Measurements from ENCODE around the gene INTS1. TPM values are rescaled to one million over a fixed set of nuclear protein-coding genes. Genes with fewer than 3 reads are reported as not detected.

Gene INTS1
- total RNA-seq, 2 experiments from 2014 or later, result 91.0 to 91.5 TPM

DNA sequence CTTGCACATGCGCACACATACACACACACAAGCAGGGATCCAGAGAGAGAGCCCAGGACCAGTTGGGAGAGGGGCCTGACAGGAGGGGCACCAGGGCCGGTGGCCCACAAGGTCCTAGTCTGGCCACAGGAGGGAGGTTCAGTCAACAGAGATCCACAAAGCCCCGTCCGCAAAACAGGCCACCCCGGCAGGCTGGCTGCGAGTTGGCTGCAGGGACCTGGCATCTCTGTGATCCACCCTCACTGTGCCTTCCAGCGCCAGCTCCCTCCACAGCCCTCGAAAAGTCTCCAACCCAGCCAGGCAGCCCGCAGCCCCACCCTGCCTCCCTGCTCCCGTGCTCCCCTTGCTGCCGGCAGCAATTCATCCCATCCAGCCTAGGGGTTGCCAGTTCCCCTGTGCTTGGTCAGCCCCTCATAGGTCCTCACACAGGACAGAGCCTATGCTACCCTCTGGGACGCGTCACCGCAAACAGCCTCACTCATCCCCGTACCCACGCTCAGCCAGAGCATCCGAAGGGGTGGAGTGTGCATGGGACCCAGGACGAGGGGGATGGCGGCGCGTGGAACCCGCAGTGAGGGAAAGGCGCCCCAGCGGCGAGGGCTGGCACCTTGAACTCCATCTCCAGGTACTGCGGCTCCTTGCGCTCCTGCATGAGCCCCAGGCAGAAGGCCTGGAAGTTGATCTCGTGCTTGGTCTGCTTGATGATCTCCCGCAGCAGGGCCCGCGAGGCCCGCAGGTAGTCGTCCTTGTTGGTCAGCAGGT is 7.5 kb downstream of the INTS1 start:
- ATAC-seq (ENCODE audit: poor library complexity), result no peak

DNA sequence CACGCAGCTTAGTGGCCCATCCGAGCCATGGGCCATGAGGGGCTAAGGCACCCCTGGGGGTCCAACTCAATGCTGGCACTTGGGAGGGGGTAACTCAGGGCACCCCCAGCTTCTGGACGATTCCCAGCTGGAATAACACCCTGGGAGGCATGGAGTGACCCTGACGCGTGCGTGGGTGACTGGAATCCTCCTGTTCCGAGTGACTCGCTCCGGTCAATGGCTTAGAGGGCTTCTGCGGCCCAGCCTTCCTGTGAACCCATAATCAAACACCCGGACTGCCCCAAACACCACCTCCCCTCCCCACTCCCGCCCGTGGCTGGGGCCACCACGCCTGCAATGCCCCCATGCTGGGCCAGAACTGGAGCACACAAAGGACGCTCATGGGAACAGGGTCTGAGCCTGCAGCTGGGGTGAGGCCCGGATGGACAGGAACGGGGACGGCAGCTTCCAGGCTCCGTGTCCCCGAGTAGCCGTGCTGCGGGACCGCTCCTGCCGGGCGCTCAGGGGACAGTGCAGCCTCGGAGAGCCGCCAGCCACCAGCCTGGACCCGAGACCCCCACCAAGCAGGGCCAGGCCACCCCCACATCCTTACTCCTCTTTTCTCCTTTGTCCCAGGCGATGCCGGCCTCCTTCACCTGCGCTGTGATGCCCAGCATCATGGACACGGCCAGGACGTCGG is 8.5 kb downstream of the INTS1 start:
- Histone ChIP-seq H3K4me1 (ENCODE audit: insufficient read depth, low read length) (peaks cover 4% of the 10 kb centered on the region), H3K27me3 (ENCODE audit: control insufficient read depth in 1 of 2, insufficient read depth in 2 of 2, low read length in 2 of 2) (no peaks in the 10 kb centered on the region), H3K27ac (ENCODE audit: low read depth in 1 of 2, low read length in 2 of 2) (no peak overlapping the region), H3K36me3 (ENCODE audit: insufficient read depth, low read length) (peaks cover 71% of the 10 kb centered on the region), H3K4me3 (ENCODE audit: low read length) (no peak overlapping the region), H3K9me3 (ENCODE audit: control insufficient read depth in 1 of 2, insufficient read depth in 1 of 2, low read length in 2 of 2) (peaks cover 0 to 3% of the 10 kb centered on the region in 2 experiments)
- intact Hi-C loops (cut with DNase I, micrococcal nuclease), result no loop called here
- Mint-ChIP-seq H3K27ac (no peak overlapping the region), H3K36me3 (ENCODE audit: low read depth) (peaks cover 58% of the 10 kb centered on the region), H3K27me3 (no peaks in the 10 kb centered on the region), H3K9me3 (no peaks in the 10 kb centered on the region), H3K4me1 (ENCODE audit: low read depth) (no peaks in the 10 kb centered on the region), H3K4me3 (no peak overlapping the region)
- TF ChIP-seq, protein P1, sequence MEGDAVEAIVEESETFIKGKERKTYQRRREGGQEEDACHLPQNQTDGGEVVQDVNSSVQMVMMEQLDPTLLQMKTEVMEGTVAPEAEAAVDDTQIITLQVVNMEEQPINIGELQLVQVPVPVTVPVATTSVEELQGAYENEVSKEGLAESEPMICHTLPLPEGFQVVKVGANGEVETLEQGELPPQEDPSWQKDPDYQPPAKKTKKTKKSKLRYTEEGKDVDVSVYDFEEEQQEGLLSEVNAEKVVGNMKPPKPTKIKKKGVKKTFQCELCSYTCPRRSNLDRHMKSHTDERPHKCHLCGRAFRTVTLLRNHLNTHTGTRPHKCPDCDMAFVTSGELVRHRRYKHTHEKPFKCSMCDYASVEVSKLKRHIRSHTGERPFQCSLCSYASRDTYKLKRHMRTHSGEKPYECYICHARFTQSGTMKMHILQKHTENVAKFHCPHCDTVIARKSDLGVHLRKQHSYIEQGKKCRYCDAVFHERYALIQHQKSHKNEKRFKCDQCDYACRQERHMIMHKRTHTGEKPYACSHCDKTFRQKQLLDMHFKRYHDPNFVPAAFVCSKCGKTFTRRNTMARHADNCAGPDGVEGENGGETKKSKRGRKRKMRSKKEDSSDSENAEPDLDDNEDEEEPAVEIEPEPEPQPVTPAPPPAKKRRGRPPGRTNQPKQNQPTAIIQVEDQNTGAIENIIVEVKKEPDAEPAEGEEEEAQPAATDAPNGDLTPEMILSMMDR (IDR thresholded peaks at IDR 0.05), result no peak
- ChIA-PET CTCF (no interaction called here), POLR2A (no interaction called here)
- ATAC-seq (ENCODE audit: poor library complexity) (no peak), DNase-seq (no peak)

More for the DNA sequence above, 7.5 kb downstream of the INTS1 start:
- peaks cover 73% of the 10 kb centered on the region for H3K36me3 ChIP-seq (ENCODE audit: insufficient read depth, low read length)
- ChIA-PET CTCF (no interaction called here), POLR2A (no interaction called here)
- H3K27me3 ChIP-seq (ENCODE audit: control insufficient read depth in 1 of 2, insufficient read depth in 2 of 2, low read length in 2 of 2), result no peaks in the 10 kb centered on the region
- H3K4me1 ChIP-seq (ENCODE audit: insufficient read depth, low read length), result peaks cover 7% of the 10 kb centered on the region
- intact Hi-C loops (cut with DNase I, micrococcal nuclease), result no loop called here
- peaks cover 0 to 3% of the 10 kb centered on the region in 2 experiments for H3K9me3 ChIP-seq (ENCODE audit: control insufficient read depth in 1 of 2, insufficient read depth in 1 of 2, low read length in 2 of 2)
- Mint-ChIP-seq H3K9me3 (no peaks in the 10 kb centered on the region), H3K27me3 (no peaks in the 10 kb centered on the region), H3K4me3 (no peak overlapping the region), H3K36me3 (ENCODE audit: low read depth) (peaks cover 56% of the 10 kb centered on the region), H3K27ac (no peak overlapping the region), H3K4me1 (ENCODE audit: low read depth) (no peaks in the 10 kb centered on the region)
- TF ChIP-seq, protein P1 (IDR thresholded peaks at IDR 0.05), result no peak
- no peak overlapping the region for H3K27ac ChIP-seq (ENCODE audit: low read depth in 1 of 2, low read length in 2 of 2)
- DNase-seq, result no peak
- H3K4me3 ChIP-seq (ENCODE audit: low read length), result no peak overlapping the region

DNA sequence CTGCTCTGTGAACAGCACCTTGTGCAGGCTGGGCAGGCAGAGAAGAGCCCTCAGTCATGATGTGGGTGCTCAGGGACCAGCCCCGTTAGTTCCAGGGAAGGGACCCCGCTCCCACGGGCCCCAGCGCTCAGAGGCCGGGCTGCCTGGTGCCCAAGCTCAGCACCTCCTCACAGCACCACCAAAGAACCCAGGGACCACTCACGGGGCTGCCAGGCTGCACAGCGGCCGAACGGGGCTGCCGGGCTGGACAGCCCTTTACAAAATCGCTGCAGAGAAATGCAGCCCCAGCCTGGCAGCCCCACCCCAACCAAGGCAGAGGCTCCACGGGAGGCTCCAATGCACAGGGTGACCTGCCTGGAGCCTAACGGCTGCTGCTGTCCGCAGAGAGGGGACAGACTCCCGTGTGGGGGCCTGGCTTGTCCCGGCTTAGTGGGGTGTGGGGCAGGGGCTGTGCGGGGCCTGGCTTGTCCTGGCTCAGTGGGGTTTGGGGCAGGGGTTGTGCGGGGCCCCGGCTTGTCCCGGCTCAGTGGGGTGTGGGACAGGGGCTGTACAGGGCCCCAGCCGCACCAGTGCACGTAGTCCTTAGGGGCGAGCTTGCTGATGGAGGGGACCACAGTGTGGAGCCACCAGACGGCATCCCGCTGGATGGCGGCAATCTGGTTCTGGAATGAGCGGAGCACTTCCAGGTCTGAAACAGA is 9.2 kb downstream of the INTS1 start:
- TF ChIP-seq, protein P1 (IDR thresholded peaks at IDR 0.05), result no peak
- no peak overlapping the region for H3K27ac Mint-ChIP-seq
- Histone ChIP-seq H3K27me3 (ENCODE audit: control insufficient read depth in 1 of 2, insufficient read depth in 2 of 2, low read length in 2 of 2) (no peaks in the 10 kb centered on the region), H3K9me3 (ENCODE audit: control insufficient read depth in 1 of 2, insufficient read depth in 1 of 2, low read length in 2 of 2) (peaks cover 0 to 3% of the 10 kb centered on the region in 2 experiments), H3K4me3 (ENCODE audit: low read length) (no peak overlapping the region), H3K36me3 (ENCODE audit: insufficient read depth, low read length) (peaks cover 71% of the 10 kb centered on the region), H3K27ac (ENCODE audit: low read depth in 1 of 2, low read length in 2 of 2) (no peak overlapping the region), H3K4me1 (ENCODE audit: insufficient read depth, low read length) (no peaks in the 10 kb centered on the region)
- no peaks in the 10 kb centered on the region for H3K4me1 Mint-ChIP-seq (ENCODE audit: low read depth)
- intact Hi-C loops (cut with DNase I, micrococcal nuclease), result no loop called here
- DNase-seq (no peak), ATAC-seq (ENCODE audit: poor library complexity) (peak; percentile 24)
- POLR2A ChIA-PET, result no interaction called here
- no peak overlapping the region for H3K4me3 Mint-ChIP-seq
- H3K27me3 Mint-ChIP-seq, result no peaks in the 10 kb centered on the region
- CTCF ChIA-PET, result no interaction called here
- no peaks in the 10 kb centered on the region for H3K9me3 Mint-ChIP-seq
- peaks cover 55% of the 10 kb centered on the region for H3K36me3 Mint-ChIP-seq (ENCODE audit: low read depth)
